Measurements from ENCODE around the gene SEMA3D. TPM values are rescaled to one million over a fixed set of nuclear protein-coding genes. Genes with fewer than 3 reads are reported as not detected.

The SEMA3D gene
- total RNA-seq, 1 donor, result 0.72 TPM

DNA sequence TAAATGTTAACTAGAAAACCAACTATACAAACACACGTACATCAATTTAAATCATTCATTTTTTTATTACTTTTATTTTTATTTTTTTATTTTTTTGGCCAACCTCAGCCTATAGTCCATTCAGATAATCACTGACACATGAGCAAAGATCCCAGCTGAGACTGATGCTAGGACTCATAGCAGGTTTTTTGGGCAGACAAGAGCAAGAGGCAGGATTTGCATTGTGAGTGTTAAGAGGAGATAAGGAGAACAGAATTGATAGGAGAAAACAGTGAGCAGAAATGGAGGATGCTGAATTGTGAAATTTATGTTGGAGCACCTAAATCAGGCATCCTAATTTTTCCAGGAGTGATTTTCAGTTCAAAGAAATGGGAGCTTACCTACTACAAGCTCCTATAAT is 240.3 kb downstream of the SEMA3D start:
- Histone ChIP-seq H3K4me1 (ENCODE audit: insufficient read depth, low read length) (no peaks in the 10 kb centered on the region), H2AFZ (ENCODE audit: low read length) (no peak overlapping the region)
- no peak for TF ChIP-seq CTCF (IDR thresholded peaks at IDR 0.05; ENCODE audit: extremely low read depth, low read depth, low read length)

More for the DNA sequence above, 240.3 kb downstream of the SEMA3D start:
- H3K9me3 ChIP-seq (ENCODE audit: low read depth, low read length), result no peaks in the 10 kb centered on the region
- no peak overlapping the region for H3K4me2 ChIP-seq (ENCODE audit: insufficient read depth, low read length)
- no peak overlapping the region for H3K4me3 ChIP-seq (ENCODE audit: insufficient read depth, low read length)
- no peaks in the 10 kb centered on the region for H3K79me2 ChIP-seq (ENCODE audit: insufficient read depth, low read length)
- no peaks in the 10 kb centered on the region for H3K36me3 ChIP-seq (ENCODE audit: insufficient read depth, low read length)
- no peak for DNase-seq (ENCODE audit: insufficient read length, low spot score, missing footprints)
- H3K27me3 ChIP-seq (ENCODE audit: insufficient read depth, low read length), result no peaks in the 10 kb centered on the region
- no peaks in the 10 kb centered on the region for H4K20me1 ChIP-seq (ENCODE audit: insufficient read depth, low read length)
- H3K27ac ChIP-seq (ENCODE audit: low read depth, low read length), result no peak overlapping the region
